ENCODE data around the gene RAB7B.

RAB7B gene

GRCh38 chr1:206022766-206023165 is 19.6 kb upstream of the RAB7B start:
- H3K9ac ChIP-seq (ENCODE audit: low read depth, low read length, poor library complexity): no peak overlapping the region
- H3K18ac ChIP-seq (ENCODE audit: low read length): no peak overlapping the region
- no peak overlapping the region for H3K27ac ChIP-seq (replicated peaks; ENCODE audit: low read length)
- DNase-seq (ENCODE audit: low spot score): no peak
- no peak overlapping the region for H2BK15ac ChIP-seq (ENCODE audit: low read length)
- H3K9me3 ChIP-seq (replicated peaks in 1 of 2; ENCODE audit: control insufficient read depth in 2 of 2, insufficient read depth in 1 of 2, low read depth in 1 of 2, low read length in 2 of 2): no peaks in the 10 kb centered on the region
- H3K36me3 ChIP-seq (replicated peaks in 1 of 2; ENCODE audit: control insufficient read depth in 2 of 2, insufficient read depth in 2 of 2, low read length in 2 of 2): no peaks in the 10 kb centered on the region
- no peak overlapping the region for H2BK120ac ChIP-seq (ENCODE audit: low read depth, low read length)
- H2BK5ac ChIP-seq (ENCODE audit: low read length): no peak overlapping the region
- H4K91ac ChIP-seq (ENCODE audit: low read depth, low read length, poor library complexity): no peak overlapping the region
- no peak overlapping the region for H3K4ac ChIP-seq (ENCODE audit: low read length)
- WGBS, 2 donors (ENCODE audit: extremely low coverage in 2 of 2, insufficient read length in 2 of 2, insufficient replicate concordance in 1 of 2): no CpG with 5 or more reads among the region's 7 CpGs
- no peak overlapping the region for H3K14ac ChIP-seq (ENCODE audit: low read length)
- no peak overlapping the region for H4K8ac ChIP-seq (ENCODE audit: low read depth, low read length)
- H3K4me3 ChIP-seq (ENCODE audit: low read length in 2 of 2): no peak overlapping the region
- H3K79me1 ChIP-seq (ENCODE audit: low read depth, low read length): no peaks in the 10 kb centered on the region
- H3K4me2 ChIP-seq (ENCODE audit: insufficient read depth, low read length, poor library complexity, severe bottlenecking): no peak overlapping the region
- H2AK5ac ChIP-seq (ENCODE audit: low read depth, low read length): no peak overlapping the region
- no peak overlapping the region for H2AFZ ChIP-seq (ENCODE audit: low read length)
- H2BK12ac ChIP-seq (ENCODE audit: low read length): peak overlapping the region; percentile 42
- peaks cover 0 to 2% (median 0%) of the 10 kb centered on the region in 3 experiments for H3K27me3 ChIP-seq (ENCODE audit: control insufficient read depth in 3 of 3, insufficient read depth in 3 of 3, low read depth in 1 of 3, low read length in 3 of 3)
- no peaks in the 10 kb centered on the region for H3K4me1 ChIP-seq (ENCODE audit: control insufficient read depth in 2 of 2, insufficient read depth in 1 of 2, low read depth in 1 of 2, low read length in 2 of 2)
- no peak overlapping the region for H3K23ac ChIP-seq (ENCODE audit: low read depth, low read length, poor library complexity)

GRCh38 chr1:206021626-206022365 is 18.6 kb upstream of the RAB7B start:
- peak overlapping the region; percentile 54 for H3K18ac ChIP-seq (ENCODE audit: low read length)
- no peak overlapping the region for H3K14ac ChIP-seq (ENCODE audit: low read length)
- no CpG with 5 or more reads among the region's 4 CpGs for WGBS, 2 donors (ENCODE audit: extremely low coverage in 2 of 2, insufficient read length in 2 of 2, insufficient replicate concordance in 1 of 2)
- H4K8ac ChIP-seq (ENCODE audit: low read depth, low read length): no peak overlapping the region
- peak overlapping the region in 1 of 2 donors; percentile 56 for H3K4me3 ChIP-seq (ENCODE audit: low read length in 2 of 2)
- no peak overlapping the region for H2AK5ac ChIP-seq (ENCODE audit: low read depth, low read length)
- no peak for DNase-seq (ENCODE audit: low spot score)
- H4K91ac ChIP-seq (ENCODE audit: low read depth, low read length, poor library complexity): no peak overlapping the region
- no peaks in the 10 kb centered on the region for H3K79me1 ChIP-seq (ENCODE audit: low read depth, low read length)
- H3K36me3 ChIP-seq (replicated peaks in 1 of 2; ENCODE audit: control insufficient read depth in 2 of 2, insufficient read depth in 2 of 2, low read length in 2 of 2): no peaks in the 10 kb centered on the region
- no peak overlapping the region for H3K23ac ChIP-seq (ENCODE audit: low read depth, low read length, poor library complexity)
- no peak overlapping the region for H2BK12ac ChIP-seq (ENCODE audit: low read length)
- H2BK5ac ChIP-seq (ENCODE audit: low read length): no peak overlapping the region
- H3K9ac ChIP-seq (ENCODE audit: low read depth, low read length, poor library complexity): no peak overlapping the region
- H3K9me3 ChIP-seq (replicated peaks in 1 of 2; ENCODE audit: control insufficient read depth in 2 of 2, insufficient read depth in 1 of 2, low read depth in 1 of 2, low read length in 2 of 2): no peaks in the 10 kb centered on the region
- no peaks in the 10 kb centered on the region for H3K4me1 ChIP-seq (ENCODE audit: control insufficient read depth in 2 of 2, insufficient read depth in 1 of 2, low read depth in 1 of 2, low read length in 2 of 2)
- no peak overlapping the region for H3K4ac ChIP-seq (ENCODE audit: low read length)
- H2AFZ ChIP-seq (ENCODE audit: low read length): no peak overlapping the region
- H3K27me3 ChIP-seq (ENCODE audit: control insufficient read depth in 3 of 3, insufficient read depth in 3 of 3, low read depth in 1 of 3, low read length in 3 of 3): peaks cover 0 to 2% (median 0%) of the 10 kb centered on the region in 3 experiments
- H2BK120ac ChIP-seq (ENCODE audit: low read depth, low read length): no peak overlapping the region
- H3K27ac ChIP-seq (replicated peaks; ENCODE audit: low read length): no peak overlapping the region
- no peak overlapping the region for H2BK15ac ChIP-seq (ENCODE audit: low read length)
- H3K4me2 ChIP-seq (ENCODE audit: insufficient read depth, low read length, poor library complexity, severe bottlenecking): no peak overlapping the region

GRCh38 chr1:206021008-206021625 is 17.9 kb upstream of the RAB7B start:
- Histone ChIP-seq H3K27ac (replicated peaks; ENCODE audit: low read length) (no peak overlapping the region), H3K27me3 (ENCODE audit: control insufficient read depth in 3 of 3, insufficient read depth in 3 of 3, low read depth in 1 of 3, low read length in 3 of 3) (peaks cover 0 to 2% (median 0%) of the 10 kb centered on the region in 3 experiments), H3K79me1 (ENCODE audit: low read depth, low read length) (no peaks in the 10 kb centered on the region), H2BK12ac (ENCODE audit: low read length) (no peak overlapping the region), H3K9ac (ENCODE audit: low read depth, low read length, poor library complexity) (no peak overlapping the region), H4K8ac (ENCODE audit: low read depth, low read length) (no peak overlapping the region), H2BK120ac (ENCODE audit: low read depth, low read length) (no peak overlapping the region), H4K91ac (ENCODE audit: low read depth, low read length, poor library complexity) (no peak overlapping the region), H2BK15ac (ENCODE audit: low read length) (no peak overlapping the region), H3K36me3 (replicated peaks in 1 of 2; ENCODE audit: control insufficient read depth in 2 of 2, insufficient read depth in 2 of 2, low read length in 2 of 2) (no peaks in the 10 kb centered on the region), H3K4me2 (ENCODE audit: insufficient read depth, low read length, poor library complexity, severe bottlenecking) (no peak overlapping the region), H3K9me3 (replicated peaks in 1 of 2; ENCODE audit: control insufficient read depth in 2 of 2, insufficient read depth in 1 of 2, low read depth in 1 of 2, low read length in 2 of 2) (no peaks in the 10 kb centered on the region), H2AFZ (ENCODE audit: low read length) (no peak overlapping the region), H3K18ac (ENCODE audit: low read length) (peak overlapping the region; percentile 28), H3K4ac (ENCODE audit: low read length) (no peak overlapping the region), H3K4me1 (ENCODE audit: control insufficient read depth in 2 of 2, insufficient read depth in 1 of 2, low read depth in 1 of 2, low read length in 2 of 2) (no peaks in the 10 kb centered on the region), H3K4me3 (ENCODE audit: low read length in 2 of 2) (no peak overlapping the region), H3K23ac (ENCODE audit: low read depth, low read length, poor library complexity) (no peak overlapping the region), H2BK5ac (ENCODE audit: low read length) (no peak overlapping the region), H3K14ac (ENCODE audit: low read length) (no peak overlapping the region), H2AK5ac (ENCODE audit: low read depth, low read length) (no peak overlapping the region)
- no CpG with 5 or more reads among the region's 9 CpGs for WGBS, 2 donors (ENCODE audit: extremely low coverage in 2 of 2, insufficient read length in 2 of 2, insufficient replicate concordance in 1 of 2)
- DNase-seq (ENCODE audit: low spot score): no peak

DNA sequence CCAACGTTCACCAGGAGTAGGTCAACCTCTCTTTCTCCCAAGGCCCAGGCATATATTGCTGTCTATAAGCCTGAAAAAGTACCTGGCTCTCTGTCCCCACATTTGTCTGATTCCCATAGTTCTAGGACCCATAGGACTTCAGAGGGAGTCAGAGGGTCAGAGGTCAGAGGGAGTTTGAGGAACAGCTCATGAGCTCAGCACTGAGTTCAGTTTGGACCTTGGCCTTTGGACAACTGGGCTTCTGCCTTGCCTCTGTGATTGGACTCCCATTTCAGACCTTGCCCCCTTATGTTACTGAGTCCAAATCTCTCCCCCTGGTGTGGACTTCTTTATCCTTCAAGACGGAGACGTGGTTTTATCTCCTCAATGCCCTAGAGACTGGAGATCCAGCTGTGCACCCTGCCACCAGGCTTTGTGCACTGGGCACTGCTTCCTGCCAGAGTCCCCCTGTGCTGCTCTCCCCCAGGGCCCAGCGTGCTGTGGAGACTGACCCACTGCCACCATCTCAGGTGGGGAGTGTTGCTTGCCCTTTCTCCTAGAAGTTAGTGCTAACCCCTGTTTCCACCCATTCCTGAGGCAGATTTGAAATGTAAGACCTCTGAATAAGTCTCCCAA is 17.3 kb upstream of the RAB7B start:
- H2AFZ ChIP-seq (ENCODE audit: low read length): no peak overlapping the region
- H4K8ac ChIP-seq (ENCODE audit: low read depth, low read length): no peak overlapping the region
- H3K4me2 ChIP-seq (ENCODE audit: insufficient read depth, low read length, poor library complexity, severe bottlenecking): no peak overlapping the region
- H3K79me1 ChIP-seq (ENCODE audit: low read depth, low read length): no peaks in the 10 kb centered on the region
- H3K36me3 ChIP-seq (replicated peaks in 1 of 2; ENCODE audit: control insufficient read depth in 2 of 2, insufficient read depth in 2 of 2, low read length in 2 of 2): no peaks in the 10 kb centered on the region
- no peak overlapping the region for H2BK5ac ChIP-seq (ENCODE audit: low read length)
- no peaks in the 10 kb centered on the region for H3K9me3 ChIP-seq (replicated peaks in 1 of 2; ENCODE audit: control insufficient read depth in 2 of 2, insufficient read depth in 1 of 2, low read depth in 1 of 2, low read length in 2 of 2)
- H3K9ac ChIP-seq (ENCODE audit: low read depth, low read length, poor library complexity): peak overlapping the region; percentile 37
- H3K4ac ChIP-seq (ENCODE audit: low read length): no peak overlapping the region
- H3K14ac ChIP-seq (ENCODE audit: low read length): no peak overlapping the region
- no peak overlapping the region for H2AK5ac ChIP-seq (ENCODE audit: low read depth, low read length)
- no peaks in the 10 kb centered on the region for H3K4me1 ChIP-seq (ENCODE audit: control insufficient read depth in 2 of 2, insufficient read depth in 1 of 2, low read depth in 1 of 2, low read length in 2 of 2)
- WGBS, 2 donors (ENCODE audit: extremely low coverage in 2 of 2, insufficient read length in 2 of 2, insufficient replicate concordance in 1 of 2): no CpG with 5 or more reads among the region's 4 CpGs
- no peak overlapping the region for H2BK15ac ChIP-seq (ENCODE audit: low read length)
- H2BK12ac ChIP-seq (ENCODE audit: low read length): peak overlapping the region; percentile 31
- H3K18ac ChIP-seq (ENCODE audit: low read length): peak overlapping the region; percentile 66
- H3K27me3 ChIP-seq (ENCODE audit: control insufficient read depth in 3 of 3, insufficient read depth in 3 of 3, low read depth in 1 of 3, low read length in 3 of 3): peaks cover 0 to 2% (median 0%) of the 10 kb centered on the region in 3 experiments
- no peak overlapping the region for H3K27ac ChIP-seq (replicated peaks; ENCODE audit: low read length)
- no peak overlapping the region for H2BK120ac ChIP-seq (ENCODE audit: low read depth, low read length)
- no peak overlapping the region for H4K91ac ChIP-seq (ENCODE audit: low read depth, low read length, poor library complexity)
- DNase-seq (ENCODE audit: low spot score): no peak
- H3K4me3 ChIP-seq (ENCODE audit: low read length in 2 of 2): no peak overlapping the region
- H3K23ac ChIP-seq (ENCODE audit: low read depth, low read length, poor library complexity): no peak overlapping the region

Data from neuronal stem cell (in vitro differentiated cells).